T-cell (primary cell): ENCODE results near the gene LRRC9. TPM values are rescaled to one million over a fixed set of nuclear protein-coding genes. Genes with fewer than 3 reads are reported as not detected.
"Not testable (repeated sequence)": the region's sequence is repeated elsewhere in the genome, so short reads cannot be mapped to it uniquely, and the experiment has no call there.

Source experiments
- ATAC-seq, 4 experiments: fragments of 200-7000 bp in 3 of 4; fragments of 150-1000 bp in 1 of 4; cut with Tn5 transposase; replicated peaks in 1 of 4; 1 replicate in 3 of 4; 2 replicates in 1 of 4; pipeline ENCODE4 v1.10.0; 2021; ENCODE audit warnings: moderate library complexity in 3 of 4, mild to moderate bottlenecking in 2 of 4, moderate number of reproducible peaks in 1 of 4
- CTCF ChIA-PET, 2 donors: fragments of 300-600 bp; sonication (Branson Sonifier 250); formaldehyde crosslinking; loops; one replicate each; lab custom pipeline; 2022; ENCODE audit warnings: antibody characterized with exemption in 2 of 2; lab: Charles Lee
- POLR2A ChIA-PET, 2 donors: fragments of 300-600 bp; sonication (Branson Sonifier 250); formaldehyde crosslinking; loops; one replicate each; lab custom pipeline; 2022; ENCODE audit warnings: antibody characterized with exemption in 2 of 2; lab: Charles Lee
- DNase-seq, 35 experiments: peaks; one replicate each; pipeline versions ENCODE4 v3.0.0 to v3.0.0-alpha.2; 2013 to 2023
- H3K27ac ChIP-seq: one replicate; pipeline ENCODE4 v1.5.1; 2013; ENCODE audit warnings: low read length
- H3K27me3 ChIP-seq, 2 experiments: replicated peaks in 1 of 2; 1 replicate in 1 of 2; 2 replicates in 1 of 2; pipeline versions ENCODE4 v1.6.1 to v1.7.0; 2013; ENCODE audit warnings: low read length in 1 of 2, mixed read lengths in 1 of 2; ENCODE audit not compliant: control insufficient read depth in 2 of 2, insufficient read depth in 2 of 2; ENCODE audit errors: extremely low read depth in 1 of 2
- H3K36me3 ChIP-seq, 2 donors: 1 replicate in 1 of 2; 2 replicates in 1 of 2; pipeline versions ENCODE4 v1.6.1 to v1.7.0; 2013; ENCODE audit warnings: low read length in 1 of 2; ENCODE audit not compliant: control insufficient read depth in 2 of 2, insufficient read depth in 1 of 2; ENCODE audit errors: extremely low read depth in 1 of 2
- H3K4me1 ChIP-seq, 2 experiments: 1 replicate in 1 of 2; 2 replicates in 1 of 2; pipeline versions ENCODE4 v1.6.1 to v1.7.0; 2013; ENCODE audit warnings: low read length in 2 of 2, mixed read lengths in 1 of 2; ENCODE audit not compliant: insufficient read depth in 2 of 2, control insufficient read depth in 1 of 2; ENCODE audit errors: extremely low read depth in 1 of 2
- H3K4me3 ChIP-seq, 2 donors: 1 replicate in 1 of 2; 2 replicates in 1 of 2; pipeline versions ENCODE4 v1.5.1 to v1.7.0; 2013; ENCODE audit warnings: mild to moderate bottlenecking in 2 of 2, low read length in 1 of 2, moderate library complexity in 1 of 2; ENCODE audit not compliant: control insufficient read depth in 1 of 2; ENCODE audit errors: extremely low read depth in 1 of 2
- H3K9me3 ChIP-seq: 2 replicates; pipeline ENCODE4 v1.7.0; 2013
- H3K27ac Mint-ChIP-seq, 2 donors: one replicate each; pipeline ENCODE4 v1.8.0; 2020 to 2021; ENCODE audit warnings: mild to moderate bottlenecking in 2 of 2, mixed read lengths in 2 of 2
- H3K27me3 Mint-ChIP-seq, 2 donors: one replicate each; pipeline ENCODE4 v1.8.0; 2021 to 2022; ENCODE audit warnings: mixed read lengths in 2 of 2
- H3K36me3 Mint-ChIP-seq: one replicate; pipeline ENCODE4 v1.8.0; 2021; ENCODE audit warnings: mixed read lengths
- H3K4me1 Mint-ChIP-seq, 3 donors: one replicate each; pipeline ENCODE4 v1.8.0; 2020 to 2022; ENCODE audit warnings: mixed read lengths in 3 of 3, mild to moderate bottlenecking in 1 of 3
- H3K4me3 Mint-ChIP-seq, 3 donors: one replicate each; pipeline ENCODE4 v1.8.0; 2020 to 2022; ENCODE audit warnings: mild to moderate bottlenecking in 3 of 3, mixed read lengths in 3 of 3, moderate library complexity in 3 of 3
- H3K9me3 Mint-ChIP-seq, 3 donors: one replicate each; pipeline ENCODE4 v1.8.0; 2020 to 2022; ENCODE audit warnings: mixed read lengths in 3 of 3
- WGBS: methylation state at CpG from one replicate; pipeline ENCODE4 v1.1.5; 2013; ENCODE audit warnings: missing lambda C conversion rate; ENCODE audit not compliant: insufficient coverage; 5-methylcytosine and 5-hydroxymethylcytosine counted together
- total RNA-seq, 35 experiments: library from RNA in 6 of 35; stranded (reverse) in 6 of 35; fragments of 120-200 nt in 1 of 35; gene quantifications; one replicate each; pipeline versions ENCODE4 v1.2.1 to v1.2.4 and lab custom pipeline; 2013 to 2026

Gene LRRC9
- total RNA-seq, 5 donors from 2014 or later (not counting 1 experiment from before 2014, with no cell fraction given), result not detected

GRCh38 chr14:60095231-60095630, 175.3 kb downstream of the LRRC9 start:
- peaks cover 24% of the 10 kb centered on the region for H3K36me3 Mint-ChIP-seq
- Histone ChIP-seq H3K36me3 (peaks cover 0 to 4% of the 10 kb centered on the region in 2 donors), H3K27me3 (no peaks in the 10 kb centered on the region), H3K27ac (no peak overlapping the region), H3K4me3 (no peak overlapping the region), H3K9me3 (no peaks in the 10 kb centered on the region), H3K4me1 (peaks cover 12 to 14% of the 10 kb centered on the region in 2 experiments)
- ChIA-PET CTCF (interaction anchor here in 1 of 2 donors (1.1 kb wide), 1 partner anchor 89 kb away, joined by 3 read pairs; no protein-coding TSS in a partner anchor), POLR2A (interaction anchor here (0.7 kb wide), 2 partner anchors 12 to 200 kb away, joined by 4 to 5 read pairs; no protein-coding TSS in a partner anchor)
- ATAC-seq, result no peak
- H3K27me3 Mint-ChIP-seq, result no peaks in the 10 kb centered on the region
- H3K9me3 Mint-ChIP-seq, result no peaks in the 10 kb centered on the region
- peak in 1 of 35 experiments; percentile 29 for DNase-seq
- H3K27ac Mint-ChIP-seq, result no peak overlapping the region
- no peak overlapping the region for H3K4me3 Mint-ChIP-seq
- peaks cover 59 to 64% (median 61%) of the 10 kb centered on the region in 3 donors for H3K4me1 Mint-ChIP-seq

- Mint-ChIP-seq H3K4me3 (no peak overlapping the region), H3K4me1 (peaks cover 59 to 65% (median 64%) of the 10 kb centered on the region in 3 donors), H3K27me3 (no peaks in the 10 kb centered on the region), H3K9me3 (no peaks in the 10 kb centered on the region), H3K27ac (no peak overlapping the region), H3K36me3 (peaks cover 28% of the 10 kb centered on the region)
- peaks cover 12 to 14% of the 10 kb centered on the region in 2 experiments for H3K4me1 ChIP-seq
- no peaks in the 10 kb centered on the region for H3K27me3 ChIP-seq
- DNase-seq, result no peak
- H3K36me3 ChIP-seq, result peaks cover 0 to 4% of the 10 kb centered on the region in 2 donors
- H3K27ac ChIP-seq, result no peak overlapping the region
- H3K9me3 ChIP-seq, result no peaks in the 10 kb centered on the region
- no CpG with 5 or more reads among the region's 3 CpGs for WGBS
- CTCF ChIA-PET, result interaction anchor here (1.1 to 1.2 kb wide), 2 partner anchors 88 to 131 kb away, joined by 3 read pairs; no protein-coding TSS in a partner anchor
- no peak overlapping the region for H3K4me3 ChIP-seq
- no peak for ATAC-seq
- POLR2A ChIA-PET, result interaction anchor here (0.7 kb wide), 2 partner anchors 13 to 200 kb away, joined by 4 to 5 read pairs; no protein-coding TSS in a partner anchor
Measured at GRCh38 chr14:60095781-60096450, 176.0 kb downstream of the LRRC9 start.

GRCh38 chr14:60097974-60098373, 178.0 kb downstream of the LRRC9 start:
- H3K9me3 ChIP-seq, result no peaks in the 10 kb centered on the region
- no peak overlapping the region for H3K4me3 Mint-ChIP-seq
- CTCF ChIA-PET, result interaction anchor here in 1 of 2 donors (1.2 kb wide), 1 partner anchor 85 kb away, joined by 4 read pairs; no protein-coding TSS in a partner anchor
- peaks cover 6 to 13% of the 10 kb centered on the region in 2 experiments for H3K4me1 ChIP-seq
- H3K9me3 Mint-ChIP-seq, result no peaks in the 10 kb centered on the region
- H3K27me3 ChIP-seq, result no peaks in the 10 kb centered on the region
- ATAC-seq (no peak), DNase-seq (no peak)
- 93% methylated on average over 6 of the region's 6 CpGs for WGBS
- POLR2A ChIA-PET, result no interaction called here
- no peak overlapping the region for H3K27ac ChIP-seq
- peaks cover 0 to 4% of the 10 kb centered on the region in 2 donors for H3K36me3 ChIP-seq
- no peak overlapping the region for H3K27ac Mint-ChIP-seq
- no peak overlapping the region for H3K4me3 ChIP-seq
- no peaks in the 10 kb centered on the region for H3K27me3 Mint-ChIP-seq
- peaks cover 57 to 72% (median 61%) of the 10 kb centered on the region in 3 donors for H3K4me1 Mint-ChIP-seq
- peaks cover 31% of the 10 kb centered on the region for H3K36me3 Mint-ChIP-seq

GRCh38 chr14:60099855-60100254, 179.9 kb downstream of the LRRC9 start:
- POLR2A ChIA-PET, H3K27me3 ChIP-seq, H3K27ac Mint-ChIP-seq, CTCF ChIA-PET, H3K4me1 ChIP-seq, H3K27ac ChIP-seq, H3K27me3 Mint-ChIP-seq, H3K9me3 Mint-ChIP-seq, H3K36me3 ChIP-seq, DNase-seq, H3K4me3 Mint-ChIP-seq, H3K4me3 ChIP-seq, ATAC-seq, H3K9me3 ChIP-seq: not testable (repeated sequence)
- 100% methylated on average over 2 of the region's 7 CpGs for WGBS
- peaks cover 47 to 63% (median 50%) of the 10 kb centered on the region in 3 donors for H3K4me1 Mint-ChIP-seq
- H3K36me3 Mint-ChIP-seq, result peaks cover 36% of the 10 kb centered on the region

GRCh38 chr14:60101786-60102185, 181.8 kb downstream of the LRRC9 start:
- ATAC-seq (no peak), DNase-seq (no peak)
- Mint-ChIP-seq H3K9me3 (no peaks in the 10 kb centered on the region), H3K27ac (no peak overlapping the region), H3K4me3 (no peak overlapping the region), H3K36me3 (peaks cover 36% of the 10 kb centered on the region), H3K4me1 (peaks cover 46 to 55% (median 48%) of the 10 kb centered on the region in 3 donors), H3K27me3 (no peaks in the 10 kb centered on the region)
- H3K4me1 ChIP-seq, result peaks cover 0 to 2% of the 10 kb centered on the region in 2 experiments
- no peak overlapping the region for H3K27ac ChIP-seq
- no peaks in the 10 kb centered on the region for H3K27me3 ChIP-seq
- no CpG with 5 or more reads among the region's 1 CpG for WGBS
- peaks cover 0 to 4% of the 10 kb centered on the region in 2 donors for H3K36me3 ChIP-seq
- ChIA-PET CTCF (interaction anchor here (0.6 to 1.1 kb wide), 3 partner anchors 15 to 81 kb away, joined by 3 read pairs; no protein-coding TSS in a partner anchor), POLR2A (interaction anchor here in 1 of 2 donors (0.5 kb wide), 1 partner anchor 34 kb away, joined by 4 read pairs; no protein-coding TSS in a partner anchor)
- H3K9me3 ChIP-seq, result no peaks in the 10 kb centered on the region
- H3K4me3 ChIP-seq, result no peak overlapping the region

- DNase-seq, result no peak
- H3K27ac Mint-ChIP-seq, result no peak overlapping the region
Measured at GRCh38 chr14:60102389-60102788, 182.4 kb downstream of the LRRC9 start.

More at GRCh38 chr14:60102389-60102788, 182.4 kb downstream of the LRRC9 start:
- H3K36me3 ChIP-seq, result peaks cover 0 to under 1% of the 10 kb centered on the region in 2 donors
- H3K27me3 Mint-ChIP-seq, result no peaks in the 10 kb centered on the region
- H3K9me3 ChIP-seq, result no peaks in the 10 kb centered on the region
- no CpG with 5 or more reads among the region's 2 CpGs for WGBS
- peaks cover 31% of the 10 kb centered on the region for H3K36me3 Mint-ChIP-seq
- ATAC-seq, result no peak
- ChIA-PET POLR2A (no interaction called here), CTCF (no interaction called here)
- no peak overlapping the region for H3K4me3 ChIP-seq
- H3K9me3 Mint-ChIP-seq, result no peaks in the 10 kb centered on the region
- H3K4me1 Mint-ChIP-seq, result peaks cover 41 to 52% (median 46%) of the 10 kb centered on the region in 3 donors
- no peaks in the 10 kb centered on the region for H3K27me3 ChIP-seq
- no peak overlapping the region for H3K27ac ChIP-seq
- no peak overlapping the region for H3K4me3 Mint-ChIP-seq
- peaks cover 0 to 2% of the 10 kb centered on the region in 2 experiments for H3K4me1 ChIP-seq
